Epithelial cell of prostate (primary cell): ENCODE data around the gene VPS37D.
"Not testable (repeated sequence)": the region's sequence is repeated elsewhere in the genome, so short reads cannot be mapped to it uniquely, and the experiment has no call there.

Experiments used
- DNase-seq: peaks from one replicate; pipeline ENCODE4 v3.0.0-alpha.2; 2011; ENCODE audit warnings: low read depth, low spot score
- H3K27ac ChIP-seq: fragments of 450-650 bp; 2 replicates; pipeline ENCODE4 v1.5.1; 2017; ENCODE audit warnings: mild to moderate bottlenecking

Gene VPS37D

GRCh38 chr7:73667344-73668102 lies at the start of gene VPS37D:
TSS of gene VPS37D (plus strand) at chr7:73667831. CDS start at chr7:73667959, 128 bp downstream.
- DNase-seq: peak; percentile 18
- no peak within 1 kb of the TSS for H3K27ac ChIP-seq

DNA sequence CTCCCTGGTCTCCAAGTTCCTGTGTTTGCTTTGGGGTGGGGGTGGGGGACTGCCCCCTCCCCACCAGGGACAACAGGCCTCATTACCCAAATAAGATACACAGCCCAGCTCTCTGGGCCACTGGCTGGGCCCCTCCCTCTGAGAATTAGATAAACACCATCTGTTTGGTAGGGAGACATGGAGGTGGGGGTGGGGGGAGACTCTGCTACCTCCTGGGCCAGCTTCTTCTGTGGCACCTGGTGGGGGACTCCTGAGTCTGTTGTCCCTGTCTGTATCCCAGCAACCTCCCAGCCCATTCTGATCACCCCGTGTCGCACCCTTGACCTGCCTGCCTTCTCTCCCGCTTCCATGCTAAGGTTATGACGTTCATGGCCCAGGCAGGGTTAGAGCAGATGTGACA lies 49.1 kb upstream of the VPS37D start:
- no peak for DNase-seq
- no peak overlapping the region for H3K27ac ChIP-seq

DNA sequence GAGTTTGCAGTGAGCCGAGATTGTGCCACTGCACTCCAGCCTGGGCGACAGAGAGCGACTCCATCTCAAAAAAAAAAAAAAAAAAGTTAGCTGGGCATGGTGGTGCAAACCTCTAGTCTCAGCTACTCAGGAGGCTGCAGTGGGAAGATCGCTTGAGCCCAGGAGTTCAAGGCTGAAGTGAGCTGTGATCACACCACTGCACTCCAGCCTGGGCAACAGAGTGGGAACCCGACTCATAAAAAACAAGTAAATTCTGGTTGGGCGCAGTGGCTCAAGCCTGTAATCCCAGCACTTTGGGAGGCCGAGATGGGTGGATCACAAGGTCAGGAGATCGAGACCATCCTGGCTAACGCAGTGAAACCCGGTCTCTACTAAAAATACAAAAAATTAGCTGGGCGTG lies 48.2 kb upstream of the VPS37D start:
- not testable (repeated sequence) for DNase-seq, H3K27ac ChIP-seq

GRCh38 chr7:73621168-73622063 lies 46.2 kb upstream of the VPS37D start:
- H3K27ac ChIP-seq: no peak overlapping the region
- no peak for DNase-seq

GRCh38 chr7:73622527-73622908 lies 45.1 kb upstream of the VPS37D start:
- H3K27ac ChIP-seq: no peak overlapping the region
- no peak for DNase-seq

GRCh38 chr7:73622909-73623797 lies 44.5 kb upstream of the VPS37D start:
- DNase-seq: no peak
- H3K27ac ChIP-seq: no peak overlapping the region

- no peak within 1 kb of the TSS for H3K27ac ChIP-seq
- no peak for DNase-seq
Measured at GRCh38 chr7:73623798-73624668, 43.6 kb upstream of the VPS37D start, which contains the start of gene MLXIPL. TSS of gene MLXIPL (minus strand) at chr7:73624522. CDS start at chr7:73624492, 30 bp downstream.

- DNase-seq: no peak
- no peak overlapping the region for H3K27ac ChIP-seq
Measured at GRCh38 chr7:73624669-73625001, 43.0 kb upstream of the VPS37D start.

DNA sequence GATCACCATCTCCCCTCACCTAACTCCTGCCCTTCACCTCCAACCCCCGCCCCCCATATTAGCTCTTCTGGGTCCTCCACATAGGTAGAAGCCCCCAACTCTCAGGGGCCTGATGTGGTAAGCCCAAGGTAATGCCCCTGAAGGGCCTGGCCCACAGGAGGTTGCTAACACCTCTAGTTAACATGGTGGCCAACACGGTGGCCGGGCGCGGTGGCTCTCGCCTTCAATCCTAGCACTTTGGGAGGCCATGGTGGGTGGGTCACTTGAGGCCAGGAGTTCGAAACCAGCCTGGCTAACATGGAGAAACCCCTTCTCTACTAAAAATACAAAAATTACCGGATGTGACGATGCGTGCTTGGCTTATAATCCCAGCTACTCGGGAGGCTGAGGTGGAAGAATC lies 42.4 kb upstream of the VPS37D start:
- no peak overlapping the region for H3K27ac ChIP-seq
- no peak for DNase-seq

GRCh38 chr7:73626814-73627213 lies 40.8 kb upstream of the VPS37D start:
- no peak for DNase-seq
- no peak overlapping the region for H3K27ac ChIP-seq

- no peak overlapping the region for H3K27ac ChIP-seq
- DNase-seq: no peak
Measured at GRCh38 chr7:73628504-73628903, 39.1 kb upstream of the VPS37D start.

- DNase-seq: no peak
- no peak overlapping the region for H3K27ac ChIP-seq
Measured at GRCh38 chr7:73631558-73631957, 36.1 kb upstream of the VPS37D start.

DNA sequence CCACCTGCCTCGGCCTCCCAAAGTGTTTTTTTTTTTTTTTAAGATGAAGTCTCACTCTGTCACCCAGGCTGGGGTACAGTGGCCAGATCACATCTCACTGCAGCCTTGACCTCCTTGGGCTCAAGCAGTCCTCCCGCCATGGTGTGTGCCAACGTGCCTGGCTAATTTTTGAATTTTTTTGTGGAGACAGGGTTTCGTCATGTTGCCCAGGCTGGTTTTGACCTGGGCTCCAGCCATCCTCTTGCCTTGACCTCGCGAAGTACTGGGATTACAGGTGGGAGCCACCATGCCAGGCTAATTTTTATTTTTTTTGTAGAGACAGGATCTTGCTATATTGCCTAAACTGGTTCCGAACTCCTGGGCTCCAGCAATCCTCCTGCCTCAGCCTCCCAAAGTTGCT lies 34.3 kb upstream of the VPS37D start:
- H3K27ac ChIP-seq: no peak overlapping the region
- no peak for DNase-seq

DNA sequence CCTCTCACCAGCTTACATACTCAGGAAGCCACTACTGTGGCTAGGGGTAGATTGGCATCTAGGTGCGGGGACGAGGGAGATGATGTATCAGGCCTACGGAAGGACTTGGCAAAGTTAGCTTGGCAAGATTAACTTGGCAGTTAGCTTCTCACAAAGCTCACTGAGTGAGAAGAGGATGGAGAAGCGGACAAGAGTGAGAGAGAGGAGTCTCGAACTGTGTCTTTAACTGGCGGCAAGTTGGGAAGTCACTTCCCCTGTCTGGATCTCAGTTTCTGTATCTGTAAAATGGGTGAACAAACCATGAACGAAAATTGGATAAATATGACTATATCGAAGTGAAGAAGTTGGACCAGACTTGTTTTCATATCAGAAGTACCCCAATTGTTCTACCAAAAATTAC lies 33.8 kb upstream of the VPS37D start:
- no peak for DNase-seq
- no peak overlapping the region for H3K27ac ChIP-seq

- no peak for DNase-seq
Measured at GRCh38 chr7:73635428-73636200, 32.0 kb upstream of the VPS37D start.

DNA sequence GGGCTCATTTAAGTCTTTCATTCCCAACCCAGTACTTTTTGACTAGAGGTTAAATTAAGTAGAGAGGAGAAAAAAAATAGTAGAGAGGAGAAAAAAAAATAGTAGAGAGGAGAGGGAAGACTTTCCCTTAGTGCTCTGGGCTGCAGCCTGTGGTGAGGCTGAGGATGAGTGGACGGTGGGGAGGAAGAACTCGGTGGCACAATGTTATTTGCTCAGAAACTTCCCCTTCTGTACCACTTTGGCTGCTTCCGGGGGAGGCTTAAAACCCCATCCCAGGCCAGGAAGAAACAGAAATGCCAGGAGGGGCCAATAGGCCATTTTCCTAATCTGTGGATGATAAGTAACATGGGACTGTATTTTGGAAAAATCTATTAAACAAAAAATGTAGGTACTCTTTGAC lies 28.7 kb upstream of the VPS37D start:
- no peak for DNase-seq
- no peak overlapping the region for H3K27ac ChIP-seq

More at GRCh38 chr7:73635428-73636200, 32.0 kb upstream of the VPS37D start:
- H3K27ac ChIP-seq: no peak overlapping the region

DNA sequence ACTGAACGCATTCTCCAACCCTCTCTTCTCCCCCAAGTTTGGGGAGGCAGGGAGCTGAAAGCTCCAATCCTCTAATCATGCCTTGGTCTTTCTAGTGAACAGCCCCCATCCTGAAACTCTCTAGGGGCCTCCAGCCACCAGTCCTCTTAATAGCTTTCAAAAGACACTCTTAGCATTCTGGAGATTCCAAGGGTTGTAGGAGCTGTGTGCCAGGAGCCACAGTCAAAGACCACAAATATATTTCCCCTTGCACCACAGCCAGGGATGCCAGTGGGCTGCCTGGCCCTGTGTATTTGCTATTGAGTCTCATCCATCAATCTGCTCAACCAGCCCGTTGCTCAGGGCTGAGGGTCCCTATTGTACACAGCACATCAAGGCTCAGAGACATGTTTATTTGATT lies 24.8 kb upstream of the VPS37D start:
- DNase-seq: no peak
- no peak overlapping the region for H3K27ac ChIP-seq

DNA sequence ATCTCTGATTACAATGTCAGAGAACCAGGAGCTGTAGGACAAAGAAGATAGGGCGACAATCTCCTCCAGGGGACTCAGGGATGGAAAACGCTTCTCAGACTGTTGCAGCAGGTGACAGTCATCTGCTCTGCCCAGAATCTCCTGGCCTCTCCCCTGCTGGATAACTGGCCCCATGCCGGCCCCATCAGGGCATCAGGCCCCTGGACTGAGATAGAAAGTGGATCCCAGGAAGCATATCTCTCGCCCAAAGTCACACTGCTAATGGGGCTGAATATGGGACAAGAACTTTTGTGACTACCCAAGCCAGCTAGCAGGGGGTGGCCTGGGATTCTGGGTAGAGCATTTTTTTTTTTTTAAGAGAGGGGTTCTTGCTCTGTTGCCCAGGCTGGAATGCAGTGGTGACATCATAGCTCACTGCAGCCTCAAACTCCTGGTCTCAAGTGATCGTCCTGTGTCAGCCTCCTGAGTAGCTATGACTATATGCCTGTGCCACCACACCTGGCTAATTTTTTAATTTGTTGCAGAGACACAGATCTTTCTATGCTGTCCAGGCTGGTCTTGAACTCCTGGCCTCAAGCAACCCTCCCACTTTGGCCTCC lies 22.8 kb upstream of the VPS37D start:
- no peak for DNase-seq
- H3K27ac ChIP-seq: no peak overlapping the region
